ENCODE measurements around the gene CASP2.

The CASP2 gene

GRCh38 chr7:143271240-143271639 lies 16.9 kb upstream of the CASP2 start:
- H3K4me3 ChIP-seq (ENCODE audit: low read length): no peak overlapping the region
- no peak overlapping the region for H3K9ac ChIP-seq (ENCODE audit: low read length)
- no peaks in the 10 kb centered on the region for H3K9me3 ChIP-seq (ENCODE audit: insufficient read depth, low read length)
- no peaks in the 10 kb centered on the region for H3K4me1 ChIP-seq (ENCODE audit: low read length)
- TF ChIP-seq EZH2phosphoT487 (IDR thresholded peaks at IDR 0.05; ENCODE audit: low read depth) (no peak), CTCF (IDR thresholded peaks at IDR 0.05; ENCODE audit: low read depth, low read length) (no peak)
- no peak overlapping the region for H3K27ac ChIP-seq (ENCODE audit: low read length)
- no peak overlapping the region for H3K4me2 ChIP-seq (ENCODE audit: low read length)
- no peaks in the 10 kb centered on the region for H4K20me1 ChIP-seq (ENCODE audit: insufficient read depth, low read length)
- no peak overlapping the region for H2AFZ ChIP-seq (ENCODE audit: low read depth, low read length)
- no peaks in the 10 kb centered on the region for H3K79me2 ChIP-seq (ENCODE audit: low read length)
- no peaks in the 10 kb centered on the region for H3K27me3 ChIP-seq (ENCODE audit: low read depth, low read length)
- H3K36me3 ChIP-seq (replicated peaks; ENCODE audit: low read depth, low read length): peaks cover 23% of the 10 kb centered on the region

- H3K9me3 ChIP-seq (ENCODE audit: insufficient read depth, low read length): no peaks in the 10 kb centered on the region
- H3K9ac ChIP-seq (ENCODE audit: low read length): no peak overlapping the region
- H3K27me3 ChIP-seq (ENCODE audit: low read depth, low read length): no peaks in the 10 kb centered on the region
- TF ChIP-seq CTCF (IDR thresholded peaks at IDR 0.05; ENCODE audit: low read depth, low read length) (no peak), EZH2phosphoT487 (IDR thresholded peaks at IDR 0.05; ENCODE audit: low read depth) (no peak)
- H2AFZ ChIP-seq (ENCODE audit: low read depth, low read length): no peak overlapping the region
- no peaks in the 10 kb centered on the region for H3K4me1 ChIP-seq (ENCODE audit: low read length)
- no peaks in the 10 kb centered on the region for H3K79me2 ChIP-seq (ENCODE audit: low read length)
- H3K36me3 ChIP-seq (replicated peaks; ENCODE audit: low read depth, low read length): peaks cover 14% of the 10 kb centered on the region
- H3K27ac ChIP-seq (ENCODE audit: low read length): no peak overlapping the region
- H3K4me3 ChIP-seq (ENCODE audit: low read length): no peak overlapping the region
- H4K20me1 ChIP-seq (ENCODE audit: insufficient read depth, low read length): no peaks in the 10 kb centered on the region
- H3K4me2 ChIP-seq (ENCODE audit: low read length): no peak overlapping the region
Observed at GRCh38 chr7:143272871-143273270, 15.3 kb upstream of the CASP2 start.

GRCh38 chr7:143279186-143280098 lies 8.7 kb upstream of the CASP2 start:
- no peak overlapping the region for H3K27ac ChIP-seq (ENCODE audit: low read length)
- H4K20me1 ChIP-seq (ENCODE audit: insufficient read depth, low read length): no peaks in the 10 kb centered on the region
- no peaks in the 10 kb centered on the region for H3K4me1 ChIP-seq (ENCODE audit: low read length)
- H2AFZ ChIP-seq (ENCODE audit: low read depth, low read length): 0 out of 2 replicates have a peak overlapping the region, but pooled peaks have one; percentile 6
- no peaks in the 10 kb centered on the region for H3K9me3 ChIP-seq (ENCODE audit: insufficient read depth, low read length)
- no peaks in the 10 kb centered on the region for H3K27me3 ChIP-seq (ENCODE audit: low read depth, low read length)
- H3K36me3 ChIP-seq (replicated peaks; ENCODE audit: low read depth, low read length): no peaks in the 10 kb centered on the region
- 0 out of 2 replicates have a peak overlapping the region, but pooled peaks have one; percentile 7 for H3K4me2 ChIP-seq (ENCODE audit: low read length)
- H3K4me3 ChIP-seq (ENCODE audit: low read length): no peak overlapping the region
- no peak for TF ChIP-seq CTCF (IDR thresholded peaks at IDR 0.05; ENCODE audit: low read depth, low read length)
- TF ChIP-seq EZH2phosphoT487 (IDR thresholded peaks at IDR 0.05; ENCODE audit: low read depth): no peak
- H3K9ac ChIP-seq (ENCODE audit: low read length): no peak overlapping the region
- no peaks in the 10 kb centered on the region for H3K79me2 ChIP-seq (ENCODE audit: low read length)

GRCh38 chr7:143280160-143280559 lies 8.0 kb upstream of the CASP2 start:
- no peaks in the 10 kb centered on the region for H3K27me3 ChIP-seq (ENCODE audit: low read depth, low read length)

More at GRCh38 chr7:143280160-143280559, 8.0 kb upstream of the CASP2 start:
- H3K36me3 ChIP-seq (replicated peaks; ENCODE audit: low read depth, low read length): no peaks in the 10 kb centered on the region
- no peaks in the 10 kb centered on the region for H3K4me1 ChIP-seq (ENCODE audit: low read length)
- no peaks in the 10 kb centered on the region for H4K20me1 ChIP-seq (ENCODE audit: insufficient read depth, low read length)
- TF ChIP-seq EZH2phosphoT487 (IDR thresholded peaks at IDR 0.05; ENCODE audit: low read depth) (no peak), CTCF (IDR thresholded peaks at IDR 0.05; ENCODE audit: low read depth, low read length) (no peak)
- 0 out of 2 replicates have a peak overlapping the region, but pooled peaks have one; percentile 6 for H2AFZ ChIP-seq (ENCODE audit: low read depth, low read length)
- no peak overlapping the region for H3K9ac ChIP-seq (ENCODE audit: low read length)
- no peaks in the 10 kb centered on the region for H3K9me3 ChIP-seq (ENCODE audit: insufficient read depth, low read length)
- H3K79me2 ChIP-seq (ENCODE audit: low read length): no peaks in the 10 kb centered on the region
- H3K4me2 ChIP-seq (ENCODE audit: low read length): 0 out of 2 replicates have a peak overlapping the region, but pooled peaks have one; percentile 7
- H3K4me3 ChIP-seq (ENCODE audit: low read length): no peak overlapping the region
- H3K27ac ChIP-seq (ENCODE audit: low read length): no peak overlapping the region
